Stimulated activated CD4-positive, alpha-beta T cell treated with anti-CD3 and anti-CD28 coated beads, Interleukin-2, amount 100 ng/mL, for 48 hours (primary cell): Measurements from ENCODE around the gene TRPV2.
"Not testable (repeated sequence)": the region's sequence is repeated elsewhere in the genome, so short reads cannot be mapped to it uniquely, and the experiment has no call there.

ENCODE experiments used
- DNase-seq, 2 donors: peaks; one replicate each; pipeline ENCODE4 v3.0.0-alpha.2; 2020

TRPV2 gene

GRCh38 chr17:16437083-16437482 is 21.7 kb downstream of the TRPV2 start:
- DNase-seq = no peak

GRCh38 chr17:16438173-16438556 is 22.8 kb downstream of the TRPV2 start:
- no peak for DNase-seq

GRCh38 chr17:16438557-16439302 is 23.4 kb downstream of the TRPV2 start:
- DNase-seq = peak; percentile 90 to 92

- DNase-seq = no peak
Observed at GRCh38 chr17:16439303-16439791, 24.0 kb downstream of the TRPV2 start.

GRCh38 chr17:16439811-16440351 is 24.5 kb downstream of the TRPV2 start:
- DNase-seq = no peak

- DNase-seq = not testable (repeated sequence)
Observed at GRCh38 chr17:16440354-16440753, 25.0 kb downstream of the TRPV2 start.

- no peak for DNase-seq
Observed at GRCh38 chr17:16440901-16441629, 25.7 kb downstream of the TRPV2 start.

GRCh38 chr17:16442141-16442540 is 26.8 kb downstream of the TRPV2 start:
- DNase-seq = no peak

GRCh38 chr17:16442594-16443510 is 27.5 kb downstream of the TRPV2 start:
- DNase-seq = no peak

- no peak for DNase-seq
Observed at GRCh38 chr17:16443511-16444257, 28.3 kb downstream of the TRPV2 start.

- no peak for DNase-seq
Observed at GRCh38 chr17:16444258-16444886, 29.0 kb downstream of the TRPV2 start.

- DNase-seq = no peak
Observed at GRCh38 chr17:16446338-16446983, 31.1 kb downstream of the TRPV2 start.

GRCh38 chr17:16447676-16448075 is 32.3 kb downstream of the TRPV2 start:
- DNase-seq = no peak

GRCh38 chr17:16448490-16448889 is 33.1 kb downstream of the TRPV2 start:
- no peak for DNase-seq

GRCh38 chr17:16449121-16449570 is 33.8 kb downstream of the TRPV2 start:
- DNase-seq = no peak

- DNase-seq = no peak
Observed at GRCh38 chr17:16450028-16450427, 34.7 kb downstream of the TRPV2 start.

GRCh38 chr17:16452268-16452667 is 36.9 kb downstream of the TRPV2 start:
- DNase-seq = not testable (repeated sequence)

GRCh38 chr17:16453493-16453851 is 38.1 kb downstream of the TRPV2 start:
- no peak for DNase-seq

- no peak for DNase-seq
Observed at GRCh38 chr17:16455997-16456741, 40.8 kb downstream of the TRPV2 start.

GRCh38 chr17:16456742-16457316 is 41.5 kb downstream of the TRPV2 start:
- no peak for DNase-seq
